K562 (cell line): ENCODE measurements around the gene PCMTD2. TPM values are rescaled to one million over a fixed set of nuclear protein-coding genes. Genes with fewer than 3 reads are reported as not detected.

Experiments
- polyA plus RNA-seq, 8 experiments: library from polyadenylated mRNA; depleted of rRNA in 4 of 8; stranded (reverse) in 5 of 8; unstranded in 3 of 8; fragments of >200 nt; fragmentation: Nextera tagmentation in 2 of 8; fragmentation: Illumina TruSeq in 1 of 8; extraction: Ambion mirVana in 2 of 8; extraction: Trizol in 1 of 8; gene quantifications; 2 replicates each; pipeline versions ENCODE4 v1.2.1 to v1.2.3, GENCODE V29; 2011 to 2014; ENCODE audit warnings: inconsistent platforms in 1 of 8, missing spikeins in 1 of 8
- small RNA-seq: library from RNA; depleted of rRNA; stranded (forward); fragments of <200 nt; gene quantifications from one replicate; pipeline ENCODE3, GENCODE V24; 2014
- total RNA-seq, 7 experiments: library from RNA; depleted of rRNA in 6 of 7; stranded (reverse); fragments of >200 nt in 6 of 7; fragmentation: Illumina TruSeq in 2 of 7; extraction: Trizol in 2 of 7; gene quantifications; 2 replicates each; pipeline versions ENCODE4 v1.2.1 to v1.2.3, GENCODE V29; 2011 to 2021; ENCODE audit warnings: low replicate concordance in 1 of 7

The PCMTD2 gene
- total and polyA plus RNA-seq, 9 of the 15 experiments (the other 6 are each of a cell fraction or from before 2014, with no cell fraction given) = 11.3 to 49.3 (median 28.4) TPM

Small RNA genes within 50 kb of the gene (small RNA-seq; reads per million reads assigned to genes)
- not detected for gene AL137028.2

Other genes with a start within 250 kb of the PCMTD2 start
Only the 7 nearest of the 8 such genes appear.
- gene SOX18, start 206.1 kb upstream of the PCMTD2 start, total RNA-seq (2014; rRNA removed) = 2.7 and 6.2 TPM in 2 replicates
- 0.13 and 0.15 TPM in 2 replicates for gene SOX18, start 206.1 kb upstream of the PCMTD2 start, total RNA-seq (2014; rRNA removed; fragmentation: Illumina TruSeq; extraction: Trizol)
- gene SOX18, start 206.1 kb upstream of the PCMTD2 start, total RNA-seq (2015; rRNA removed; fragmentation: Illumina TruSeq; extraction: Trizol) = 0.76 and 0.94 TPM in 2 replicates
- 19.8 and 20.4 TPM in 2 replicates for gene SOX18, start 206.1 kb upstream of the PCMTD2 start, total RNA-seq (2021)
- 0.33 and 0.47 TPM in 2 replicates for gene SOX18, start 206.1 kb upstream of the PCMTD2 start, polyA plus RNA-seq (2011; rRNA removed)
- gene SOX18, start 206.1 kb upstream of the PCMTD2 start, polyA plus RNA-seq (2014; fragmentation: Illumina TruSeq; extraction: Trizol) = 0.21 and 0.78 TPM in 2 replicates
- under 1 TPM; 0.20 to 0.23 TPM for gene SOX18, start 206.1 kb upstream of the PCMTD2 start, polyA plus RNA-seq (2014; fragmentation: Nextera tagmentation; extraction: Ambion mirVana)
- 4.4 and 6.8 TPM in 2 replicates for gene SOX18, start 206.1 kb upstream of the PCMTD2 start, polyA plus RNA-seq (2014; rRNA removed)
- gene TCEA2, start 192.6 kb upstream of the PCMTD2 start, total RNA-seq (2014; rRNA removed) = 5.4 and 7.8 TPM in 2 replicates
- gene TCEA2, start 192.6 kb upstream of the PCMTD2 start, total RNA-seq (2014; rRNA removed; fragmentation: Illumina TruSeq; extraction: Trizol) = 3.0 and 3.6 TPM in 2 replicates
- 6.4 and 6.9 TPM in 2 replicates for gene TCEA2, start 192.6 kb upstream of the PCMTD2 start, total RNA-seq (2015; rRNA removed; fragmentation: Illumina TruSeq; extraction: Trizol)
- gene TCEA2, start 192.6 kb upstream of the PCMTD2 start, total RNA-seq (2021) = 18.7 and 28.7 TPM in 2 replicates
- gene TCEA2, start 192.6 kb upstream of the PCMTD2 start, polyA plus RNA-seq (2011; rRNA removed) = 8.6 and 14.0 TPM in 2 replicates
- gene TCEA2, start 192.6 kb upstream of the PCMTD2 start, polyA plus RNA-seq (2014; fragmentation: Illumina TruSeq; extraction: Trizol) = 5.0 and 8.5 TPM in 2 replicates
- gene TCEA2, start 192.6 kb upstream of the PCMTD2 start, polyA plus RNA-seq (2014; fragmentation: Nextera tagmentation; extraction: Ambion mirVana) = 1 to 10 TPM; 1.4 to 1.9 TPM
- gene TCEA2, start 192.6 kb upstream of the PCMTD2 start, polyA plus RNA-seq (2014; rRNA removed) = 8.0 and 10.0 TPM in 2 replicates
- 23.7 and 26.9 TPM in 2 replicates for gene RGS19, start 176.2 kb upstream of the PCMTD2 start, total RNA-seq (2014; rRNA removed)
- gene RGS19, start 176.2 kb upstream of the PCMTD2 start, total RNA-seq (2014; rRNA removed; fragmentation: Illumina TruSeq; extraction: Trizol) = 3.2 and 3.3 TPM in 2 replicates
- gene RGS19, start 176.2 kb upstream of the PCMTD2 start, total RNA-seq (2015; rRNA removed; fragmentation: Illumina TruSeq; extraction: Trizol) = 14.3 and 14.6 TPM in 2 replicates
- gene RGS19, start 176.2 kb upstream of the PCMTD2 start, total RNA-seq (2021) = 20.7 and 21.0 TPM in 2 replicates
- 14.7 and 23.9 TPM in 2 replicates for gene RGS19, start 176.2 kb upstream of the PCMTD2 start, polyA plus RNA-seq (2011; rRNA removed)
- gene RGS19, start 176.2 kb upstream of the PCMTD2 start, polyA plus RNA-seq (2014; fragmentation: Illumina TruSeq; extraction: Trizol) = 5.2 and 11.0 TPM in 2 replicates
- gene RGS19, start 176.2 kb upstream of the PCMTD2 start, polyA plus RNA-seq (2014; fragmentation: Nextera tagmentation; extraction: Ambion mirVana) = under 1 TPM; 0.41 to 0.98 TPM
- gene RGS19, start 176.2 kb upstream of the PCMTD2 start, polyA plus RNA-seq (2014; rRNA removed) = 21.9 and 23.4 TPM in 2 replicates
- 0.09 and 0.37 TPM in 2 replicates for gene OPRL1, start 175.7 kb upstream of the PCMTD2 start, total RNA-seq (2014; rRNA removed)
- 0.07 TPM in 1 of 2 replicates, not detected in the other for gene OPRL1, start 175.7 kb upstream of the PCMTD2 start, total RNA-seq (2014; rRNA removed; fragmentation: Illumina TruSeq; extraction: Trizol)
- 0.14 and 0.15 TPM in 2 replicates for gene OPRL1, start 175.7 kb upstream of the PCMTD2 start, total RNA-seq (2015; rRNA removed; fragmentation: Illumina TruSeq; extraction: Trizol)
- 0.22 and 0.33 TPM in 2 replicates for gene OPRL1, start 175.7 kb upstream of the PCMTD2 start, total RNA-seq (2021)
- gene OPRL1, start 175.7 kb upstream of the PCMTD2 start, polyA plus RNA-seq (2011; rRNA removed) = 0.17 and 0.64 TPM in 2 replicates
- 0.06 and 0.11 TPM in 2 replicates for gene OPRL1, start 175.7 kb upstream of the PCMTD2 start, polyA plus RNA-seq (2014; fragmentation: Illumina TruSeq; extraction: Trizol)
- gene OPRL1, start 175.7 kb upstream of the PCMTD2 start, polyA plus RNA-seq (2014; fragmentation: Nextera tagmentation; extraction: Ambion mirVana) = not detected
- 0.04 and 0.11 TPM in 2 replicates for gene OPRL1, start 175.7 kb upstream of the PCMTD2 start, polyA plus RNA-seq (2014; rRNA removed)
- gene LKAAEAR1, start 171.3 kb upstream of the PCMTD2 start, total RNA-seq (2014; rRNA removed) = not detected in 2 replicates
- not detected in 2 replicates for gene LKAAEAR1, start 171.3 kb upstream of the PCMTD2 start, total RNA-seq (2014; rRNA removed; fragmentation: Illumina TruSeq; extraction: Trizol)
- not detected in 2 replicates for gene LKAAEAR1, start 171.3 kb upstream of the PCMTD2 start, total RNA-seq (2015; rRNA removed; fragmentation: Illumina TruSeq; extraction: Trizol)
- not detected in 2 replicates for gene LKAAEAR1, start 171.3 kb upstream of the PCMTD2 start, total RNA-seq (2021)
- gene LKAAEAR1, start 171.3 kb upstream of the PCMTD2 start, polyA plus RNA-seq (2011; rRNA removed) = not detected in 2 replicates
- gene LKAAEAR1, start 171.3 kb upstream of the PCMTD2 start, polyA plus RNA-seq (2014; fragmentation: Illumina TruSeq; extraction: Trizol) = not detected in 2 replicates
- gene LKAAEAR1, start 171.3 kb upstream of the PCMTD2 start, polyA plus RNA-seq (2014; fragmentation: Nextera tagmentation; extraction: Ambion mirVana) = not detected
- not detected in 2 replicates for gene LKAAEAR1, start 171.3 kb upstream of the PCMTD2 start, polyA plus RNA-seq (2014; rRNA removed)
- not detected in 2 replicates for gene NPBWR2, start 148.2 kb upstream of the PCMTD2 start, total RNA-seq (2014; rRNA removed)
- gene NPBWR2, start 148.2 kb upstream of the PCMTD2 start, total RNA-seq (2014; rRNA removed; fragmentation: Illumina TruSeq; extraction: Trizol) = not detected in 2 replicates
- not detected in 2 replicates for gene NPBWR2, start 148.2 kb upstream of the PCMTD2 start, total RNA-seq (2015; rRNA removed; fragmentation: Illumina TruSeq; extraction: Trizol)
- gene NPBWR2, start 148.2 kb upstream of the PCMTD2 start, total RNA-seq (2021) = not detected in 2 replicates
- not detected in 2 replicates for gene NPBWR2, start 148.2 kb upstream of the PCMTD2 start, polyA plus RNA-seq (2011; rRNA removed)
- not detected in 2 replicates for gene NPBWR2, start 148.2 kb upstream of the PCMTD2 start, polyA plus RNA-seq (2014; fragmentation: Illumina TruSeq; extraction: Trizol)
- gene NPBWR2, start 148.2 kb upstream of the PCMTD2 start, polyA plus RNA-seq (2014; fragmentation: Nextera tagmentation; extraction: Ambion mirVana) = not detected
- gene NPBWR2, start 148.2 kb upstream of the PCMTD2 start, polyA plus RNA-seq (2014; rRNA removed) = not detected in 2 replicates
- gene MYT1, start 91.3 kb upstream of the PCMTD2 start, total RNA-seq (2014; rRNA removed) = 0.12 TPM in 1 of 2 replicates, not detected in the other
- gene MYT1, start 91.3 kb upstream of the PCMTD2 start, total RNA-seq (2014; rRNA removed; fragmentation: Illumina TruSeq; extraction: Trizol) = 0.04 TPM in 1 of 2 replicates, not detected in the other
- not detected in 2 replicates for gene MYT1, start 91.3 kb upstream of the PCMTD2 start, total RNA-seq (2015; rRNA removed; fragmentation: Illumina TruSeq; extraction: Trizol)
- 0.02 TPM in 1 of 2 replicates, not detected in the other for gene MYT1, start 91.3 kb upstream of the PCMTD2 start, total RNA-seq (2021)
- gene MYT1, start 91.3 kb upstream of the PCMTD2 start, polyA plus RNA-seq (2011; rRNA removed) = 0.10 and 0.12 TPM in 2 replicates
- 0.12 TPM in 1 of 2 replicates, not detected in the other for gene MYT1, start 91.3 kb upstream of the PCMTD2 start, polyA plus RNA-seq (2014; fragmentation: Illumina TruSeq; extraction: Trizol)
- gene MYT1, start 91.3 kb upstream of the PCMTD2 start, polyA plus RNA-seq (2014; fragmentation: Nextera tagmentation; extraction: Ambion mirVana) = under 1 TPM in 1 of 2 experiments, not detected in 1; 0.06 TPM
- gene MYT1, start 91.3 kb upstream of the PCMTD2 start, polyA plus RNA-seq (2014; rRNA removed) = 0.05 TPM in 1 of 2 replicates, not detected in the other